Stimulated activated effector memory CD8-positive, alpha-beta T cell treated with anti-CD3 and anti-CD28 coated beads, Interleukin-12 subunit alpha, Interleukin-12 subunit beta, amount 100 ng/mL, for 72 hours (primary cell): ENCODE measurements around the gene PTPRB.

Experiments
- ATAC-seq: fragments of 150-1000 bp; cut with Tn5 transposase; 2 replicates; pipeline ENCODE4 v1.10.0; 2021
- DNase-seq, 2 donors: peaks; one replicate each; pipeline ENCODE4 v3.0.0; 2021 to 2022; ENCODE audit warnings: low spot score in 2 of 2
- H3K27ac Mint-ChIP-seq: one replicate; pipeline ENCODE4 v1.8.0; 2022; ENCODE audit warnings: mild to moderate bottlenecking, mixed read lengths
- H3K36me3 Mint-ChIP-seq: one replicate; pipeline ENCODE4 v1.8.0; 2022; ENCODE audit warnings: mild to moderate bottlenecking, mixed read lengths
- H3K4me1 Mint-ChIP-seq: one replicate; pipeline ENCODE4 v1.8.0; 2022; ENCODE audit warnings: mixed read lengths
- H3K4me3 Mint-ChIP-seq: one replicate; pipeline ENCODE4 v1.8.0; 2022; ENCODE audit warnings: mild to moderate bottlenecking, mixed read lengths
- H3K9me3 Mint-ChIP-seq: one replicate; pipeline ENCODE4 v1.8.0; 2022; ENCODE audit warnings: mixed read lengths

The PTPRB gene

DNA sequence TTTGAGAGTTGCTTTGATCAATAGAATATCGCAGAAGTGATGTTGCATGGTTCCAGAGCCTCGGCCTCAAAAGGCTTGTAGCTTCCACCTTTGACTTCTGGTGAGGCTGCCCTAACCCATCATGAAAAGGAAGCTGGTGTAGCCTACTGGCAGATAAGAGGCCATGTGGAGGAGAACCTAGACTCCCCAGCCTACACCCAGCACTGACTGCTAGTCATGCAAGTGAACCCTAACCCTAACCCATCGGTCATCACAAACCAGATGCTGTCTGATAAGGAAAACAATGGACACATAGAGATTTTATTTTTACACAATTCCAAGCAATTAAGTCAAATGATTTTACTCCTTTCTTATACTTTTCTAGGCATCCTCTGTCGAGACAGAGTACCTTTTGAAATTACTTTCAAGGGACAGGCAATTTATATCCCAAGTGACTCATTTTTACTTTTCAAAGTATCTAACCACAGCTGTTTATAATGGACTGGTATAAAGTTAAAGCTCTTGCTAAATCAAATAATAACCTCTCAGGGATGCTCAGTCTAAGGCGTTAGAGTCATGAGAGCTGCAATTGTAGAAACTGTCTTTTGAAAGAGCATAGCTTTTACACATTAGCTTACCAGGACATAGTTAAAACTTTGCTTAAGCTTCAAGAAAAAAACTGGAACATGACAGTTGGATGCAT lies 17.6 kb downstream of the PTPRB start:
- Mint-ChIP-seq H3K27ac (no peak overlapping the region), H3K4me3 (no peak overlapping the region)
- no peak for DNase-seq

DNA sequence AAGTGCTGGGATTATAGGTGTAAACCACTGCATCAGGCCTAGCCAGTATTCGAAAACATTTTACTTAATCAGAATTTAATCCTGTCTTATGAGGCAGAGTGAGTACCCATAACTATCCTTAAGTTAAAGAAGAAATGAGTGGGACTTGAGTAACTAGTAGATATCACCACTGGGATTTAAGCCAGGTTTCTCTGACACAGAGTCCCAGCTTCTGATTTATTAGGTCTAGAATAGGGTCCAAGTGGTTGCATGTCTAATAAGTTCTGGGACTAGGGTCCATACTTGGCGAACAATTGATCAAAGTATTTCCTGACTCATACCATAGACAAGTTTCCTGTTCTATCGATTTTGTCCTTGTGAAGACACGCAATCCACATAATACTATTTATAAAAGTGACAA lies 18.9 kb downstream of the PTPRB start:
- H3K4me3 Mint-ChIP-seq, result no peak overlapping the region
- no peak for ATAC-seq
- no peaks in the 10 kb centered on the region for H3K4me1 Mint-ChIP-seq
- no peaks in the 10 kb centered on the region for H3K36me3 Mint-ChIP-seq
- DNase-seq, result no peak
- no peak overlapping the region for H3K27ac Mint-ChIP-seq
- no peaks in the 10 kb centered on the region for H3K9me3 Mint-ChIP-seq

More for the DNA sequence above, 17.6 kb downstream of the PTPRB start:
- no peaks in the 10 kb centered on the region for H3K9me3 Mint-ChIP-seq
- no peak for ATAC-seq
- no peaks in the 10 kb centered on the region for H3K36me3 Mint-ChIP-seq
- no peaks in the 10 kb centered on the region for H3K4me1 Mint-ChIP-seq

GRCh38 chr12:70617450-70617849 lies 19.8 kb downstream of the PTPRB start:
- Mint-ChIP-seq H3K4me3 (no peak overlapping the region), H3K27ac (no peak overlapping the region), H3K36me3 (no peaks in the 10 kb centered on the region), H3K9me3 (no peaks in the 10 kb centered on the region), H3K4me1 (no peaks in the 10 kb centered on the region)
- ATAC-seq (no peak), DNase-seq (no peak)

- DNase-seq (no peak), ATAC-seq (no peak)
- no peaks in the 10 kb centered on the region for H3K36me3 Mint-ChIP-seq
- H3K4me1 Mint-ChIP-seq, result no peaks in the 10 kb centered on the region
- H3K4me3 Mint-ChIP-seq, result no peak overlapping the region
- H3K27ac Mint-ChIP-seq, result no peak overlapping the region
- no peaks in the 10 kb centered on the region for H3K9me3 Mint-ChIP-seq
Measured at GRCh38 chr12:70615174-70615866, 21.9 kb downstream of the PTPRB start.

GRCh38 chr12:70609739-70610491 lies 27.3 kb downstream of the PTPRB start:
- ATAC-seq, result peak; percentile 43
- DNase-seq, result no peak
- peak overlapping the region; percentile 1 for H3K4me3 Mint-ChIP-seq
- no peaks in the 10 kb centered on the region for H3K36me3 Mint-ChIP-seq
- no peaks in the 10 kb centered on the region for H3K9me3 Mint-ChIP-seq
- H3K27ac Mint-ChIP-seq, result no peak overlapping the region
- H3K4me1 Mint-ChIP-seq, result no peaks in the 10 kb centered on the region

- H3K9me3 Mint-ChIP-seq, result no peaks in the 10 kb centered on the region
- H3K27ac Mint-ChIP-seq, result no peak overlapping the region
- H3K36me3 Mint-ChIP-seq, result no peaks in the 10 kb centered on the region
- H3K4me3 Mint-ChIP-seq, result no peak overlapping the region
- H3K4me1 Mint-ChIP-seq, result no peaks in the 10 kb centered on the region
- no peak for ATAC-seq
- no peak for DNase-seq
Measured at GRCh38 chr12:70609203-70609602, 28.0 kb downstream of the PTPRB start.

DNA sequence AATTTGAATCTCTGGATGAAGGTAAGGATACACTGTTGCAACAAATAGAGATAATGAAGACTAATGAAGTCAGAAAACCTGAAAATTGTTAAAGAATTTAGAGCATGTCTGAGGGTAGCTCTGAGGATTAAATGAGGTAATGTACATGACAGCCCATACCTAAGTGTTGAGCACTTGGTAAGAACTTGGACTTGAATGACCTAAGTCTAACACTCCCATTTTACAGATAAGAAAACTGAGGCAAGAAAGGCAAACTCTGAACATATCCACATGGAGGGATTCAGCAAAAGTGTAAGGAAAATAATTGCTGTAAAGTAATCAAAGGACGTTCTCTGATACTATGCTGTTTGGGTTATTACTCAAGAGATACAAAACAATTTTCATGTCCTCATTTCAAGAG lies 29.0 kb downstream of the PTPRB start:
- DNase-seq (no peak), ATAC-seq (no peak)
- Mint-ChIP-seq H3K9me3 (no peaks in the 10 kb centered on the region), H3K36me3 (no peaks in the 10 kb centered on the region), H3K27ac (no peak overlapping the region), H3K4me3 (no peak overlapping the region), H3K4me1 (no peaks in the 10 kb centered on the region)

GRCh38 chr12:70607107-70607506 lies 30.1 kb downstream of the PTPRB start:
- no peaks in the 10 kb centered on the region for H3K36me3 Mint-ChIP-seq
- H3K27ac Mint-ChIP-seq, result no peak overlapping the region
- no peak for ATAC-seq
- no peaks in the 10 kb centered on the region for H3K9me3 Mint-ChIP-seq
- no peak for DNase-seq
- H3K4me3 Mint-ChIP-seq, result no peak overlapping the region
- H3K4me1 Mint-ChIP-seq, result no peaks in the 10 kb centered on the region

- Mint-ChIP-seq H3K9me3 (no peaks in the 10 kb centered on the region), H3K4me1 (no peaks in the 10 kb centered on the region), H3K36me3 (no peaks in the 10 kb centered on the region), H3K27ac (no peak overlapping the region), H3K4me3 (no peak overlapping the region)
- no peak for DNase-seq
- no peak for ATAC-seq
Measured at GRCh38 chr12:70605976-70606375, 31.3 kb downstream of the PTPRB start.

DNA sequence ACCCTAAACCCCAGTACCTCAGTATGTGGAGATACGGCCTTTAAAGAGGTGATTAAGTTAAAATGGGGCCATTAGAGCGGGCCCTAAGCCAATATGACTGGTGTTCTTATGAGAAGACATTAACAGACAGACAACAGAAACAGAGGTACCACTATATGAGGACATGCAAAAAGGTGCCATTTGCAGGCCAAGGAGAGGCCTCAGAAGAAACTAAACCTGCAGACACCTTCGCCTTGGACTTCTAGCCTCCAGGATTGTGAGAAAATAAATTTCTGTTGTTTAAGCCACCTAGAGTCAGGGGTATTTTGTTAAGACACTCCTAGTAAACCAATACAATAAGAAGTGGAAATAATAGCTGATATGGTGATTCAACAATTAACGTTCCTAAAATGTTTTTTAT lies 32.6 kb downstream of the PTPRB start:
- Mint-ChIP-seq H3K27ac (no peak overlapping the region), H3K4me3 (no peak overlapping the region), H3K9me3 (no peaks in the 10 kb centered on the region), H3K36me3 (no peaks in the 10 kb centered on the region), H3K4me1 (no peaks in the 10 kb centered on the region)
- ATAC-seq, result no peak
- no peak for DNase-seq

- H3K4me1 Mint-ChIP-seq, result no peaks in the 10 kb centered on the region
- H3K9me3 Mint-ChIP-seq, result no peaks in the 10 kb centered on the region
- DNase-seq, result no peak
- no peak overlapping the region for H3K4me3 Mint-ChIP-seq
- no peak overlapping the region for H3K27ac Mint-ChIP-seq
- ATAC-seq, result no peak
- no peaks in the 10 kb centered on the region for H3K36me3 Mint-ChIP-seq
Measured at GRCh38 chr12:70603044-70603443, 34.2 kb downstream of the PTPRB start.

- ATAC-seq (no peak), DNase-seq (no peak)
- no peak overlapping the region for H3K4me3 Mint-ChIP-seq
- H3K27ac Mint-ChIP-seq, result no peak overlapping the region
- no peaks in the 10 kb centered on the region for H3K4me1 Mint-ChIP-seq
- H3K36me3 Mint-ChIP-seq, result no peaks in the 10 kb centered on the region
- no peaks in the 10 kb centered on the region for H3K9me3 Mint-ChIP-seq
Measured at GRCh38 chr12:70598467-70599193, 38.6 kb downstream of the PTPRB start.

- Mint-ChIP-seq H3K4me1 (no peaks in the 10 kb centered on the region), H3K27ac (no peak overlapping the region), H3K36me3 (no peaks in the 10 kb centered on the region), H3K4me3 (no peak overlapping the region), H3K9me3 (no peaks in the 10 kb centered on the region)
- no peak for DNase-seq
- ATAC-seq, result no peak
Measured at GRCh38 chr12:70592664-70593063, 44.6 kb downstream of the PTPRB start.

- no peak for DNase-seq
- H3K36me3 Mint-ChIP-seq, result no peaks in the 10 kb centered on the region
Measured at GRCh38 chr12:70590549-70591226, 46.5 kb downstream of the PTPRB start.

DNA sequence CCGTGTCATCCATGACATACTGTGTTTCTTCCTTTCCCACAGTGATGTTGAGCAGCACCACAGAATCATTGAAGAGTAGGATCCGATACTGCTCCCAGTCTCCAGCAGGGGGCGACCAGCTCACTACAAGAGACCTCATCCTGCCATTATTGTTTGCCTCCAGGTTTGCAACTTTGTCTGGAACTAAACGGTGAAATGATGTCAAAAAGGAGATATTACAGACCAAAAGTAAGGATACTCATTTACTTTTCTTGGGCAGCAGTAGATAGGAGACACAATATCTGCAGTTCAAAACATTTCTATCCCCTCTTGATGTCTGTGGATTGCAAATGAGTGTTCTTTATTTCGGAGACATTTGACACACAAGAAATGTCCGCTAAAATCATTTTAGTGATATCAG lies 47.2 kb downstream of the PTPRB start:
- Mint-ChIP-seq H3K4me3 (no peak overlapping the region), H3K9me3 (peaks cover 3% of the 10 kb centered on the region), H3K27ac (no peak overlapping the region), H3K4me1 (no peaks in the 10 kb centered on the region), H3K36me3 (no peaks in the 10 kb centered on the region)
- peak; percentile 20 to 71 for DNase-seq
- ATAC-seq, result peak; percentile 69

More at GRCh38 chr12:70590549-70591226, 46.5 kb downstream of the PTPRB start:
- Mint-ChIP-seq H3K4me3 (no peak overlapping the region), H3K9me3 (peaks cover 3% of the 10 kb centered on the region), H3K4me1 (no peaks in the 10 kb centered on the region), H3K27ac (no peak overlapping the region)
- ATAC-seq, result no peak
